Measurements from ENCODE around the gene GNG2.

Gene GNG2

GRCh38 chr14:51988221-51988620 lies 127.8 kb downstream of the GNG2 start:
- intact Hi-C loops (cut with DNase I): no loop called here

GRCh38 chr14:51989293-51990234 lies 129.2 kb downstream of the GNG2 start, which contains the start of gene RTRAF:
TSS of gene RTRAF (plus strand) at chr14:51989546. CDS start at chr14:51989640, 94 bp downstream.
- intact Hi-C loops (cut with DNase I): no loop called here
- peak; percentile 90 to 99 (median 95) for DNase-seq

More at GRCh38 chr14:51988221-51988620, 127.8 kb downstream of the GNG2 start:
- no peak for DNase-seq

- no peak for DNase-seq
- intact Hi-C loops (cut with DNase I): no loop called here
Measured at GRCh38 chr14:51990488-51990887, 130.1 kb downstream of the GNG2 start.

GRCh38 chr14:51993285-51993920 lies 133.0 kb downstream of the GNG2 start:
- intact Hi-C loops (cut with DNase I): no loop called here

GRCh38 chr14:51996148-51996746 lies 135.8 kb downstream of the GNG2 start:
- intact Hi-C loops (cut with DNase I): loop anchor here (1.0 to 5.0 kb wide), 2 partner anchors 76 to 135 kb away; no protein-coding TSS in a partner anchor
- DNase-seq: no peak

More at GRCh38 chr14:51993285-51993920, 133.0 kb downstream of the GNG2 start:
- no peak for DNase-seq

GRCh38 chr14:51998348-51998747 lies 137.9 kb downstream of the GNG2 start:
- intact Hi-C loops (cut with DNase I): loop anchor here (5.0 kb wide), 1 partner anchor 74 kb away; no protein-coding TSS in a partner anchor
- no peak for DNase-seq

- intact Hi-C loops (cut with DNase I): loop anchor here (5.0 kb wide), 1 partner anchor 73 kb away; no protein-coding TSS in a partner anchor
Measured at GRCh38 chr14:51999084-51999483, 138.7 kb downstream of the GNG2 start.

GRCh38 chr14:52000019-52000582 lies 139.7 kb downstream of the GNG2 start:
- DNase-seq: no peak
- intact Hi-C loops (cut with DNase I): no loop called here

More at GRCh38 chr14:51999084-51999483, 138.7 kb downstream of the GNG2 start:
- no peak for DNase-seq

- DNase-seq: no peak
- intact Hi-C loops (cut with DNase I): no loop called here
Measured at GRCh38 chr14:52000696-52001095, 140.3 kb downstream of the GNG2 start.

- intact Hi-C loops (cut with DNase I): no loop called here
- no peak for DNase-seq
Measured at GRCh38 chr14:52002542-52002941, 142.1 kb downstream of the GNG2 start.

- no peak for DNase-seq
- intact Hi-C loops (cut with DNase I): no loop called here
Measured at GRCh38 chr14:52003324-52003723, 142.9 kb downstream of the GNG2 start.

- DNase-seq: no peak
- intact Hi-C loops (cut with DNase I): no loop called here
Measured at GRCh38 chr14:52005625-52006024, 145.2 kb downstream of the GNG2 start.

- DNase-seq: no peak
- intact Hi-C loops (cut with DNase I): no loop called here
Measured at GRCh38 chr14:52006361-52006760, 145.9 kb downstream of the GNG2 start.

- intact Hi-C loops (cut with DNase I): no loop called here
- no peak for DNase-seq
Measured at GRCh38 chr14:52007211-52007610, 146.8 kb downstream of the GNG2 start.

GRCh38 chr14:52007637-52008036 lies 147.2 kb downstream of the GNG2 start:
- intact Hi-C loops (cut with DNase I): no loop called here
- no peak for DNase-seq

- no peak for DNase-seq
- intact Hi-C loops (cut with DNase I): no loop called here
Measured at GRCh38 chr14:52008136-52008535, 147.7 kb downstream of the GNG2 start.

GRCh38 chr14:52010173-52010693 lies 149.8 kb downstream of the GNG2 start:
- intact Hi-C loops (cut with DNase I): loop anchor here (5.0 kb wide), 1 partner anchor 57 kb away; the partner anchor contains the start of gene NID2
- DNase-seq: no peak

GRCh38 chr14:52011523-52011922 lies 151.1 kb downstream of the GNG2 start:
- peak in 2 of 10 donors; percentile 41 to 90 for DNase-seq

GRCh38 chr14:52012635-52013034 lies 152.2 kb downstream of the GNG2 start:
- DNase-seq: no peak
- intact Hi-C loops (cut with DNase I): loop anchor here (5.0 kb wide), 1 partner anchor 55 kb away; the partner anchor contains the start of gene NID2

More at GRCh38 chr14:52011523-52011922, 151.1 kb downstream of the GNG2 start:
- intact Hi-C loops (cut with DNase I): loop anchor here (5.0 kb wide), 1 partner anchor 56 kb away; the partner anchor contains the start of gene NID2

Data from posterior cingulate gyrus (tissue), 11 donors.